ENCODE measurements around the gene CNKSR2.

DNA sequence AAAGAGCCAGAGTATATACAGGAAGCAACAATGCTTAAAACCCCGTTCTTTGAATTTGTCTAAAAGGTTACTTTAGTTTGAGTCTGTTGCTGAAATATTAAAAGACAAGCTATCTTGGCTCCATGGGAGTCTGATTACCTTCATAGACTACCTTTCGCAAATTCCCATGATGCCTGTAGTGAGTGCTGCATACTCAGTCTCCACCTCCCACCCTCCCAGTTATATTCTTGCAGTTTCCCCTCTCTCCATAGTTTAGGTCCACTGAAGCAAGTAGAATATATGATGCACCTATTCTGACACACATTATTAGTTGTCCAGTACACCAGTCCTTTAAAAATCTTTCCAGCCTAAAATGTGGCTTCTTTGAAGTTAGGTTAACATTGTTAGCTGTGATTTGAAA, 2.4 kb downstream of the CNKSR2 start:
- TF ChIP-seq, protein P1, sequence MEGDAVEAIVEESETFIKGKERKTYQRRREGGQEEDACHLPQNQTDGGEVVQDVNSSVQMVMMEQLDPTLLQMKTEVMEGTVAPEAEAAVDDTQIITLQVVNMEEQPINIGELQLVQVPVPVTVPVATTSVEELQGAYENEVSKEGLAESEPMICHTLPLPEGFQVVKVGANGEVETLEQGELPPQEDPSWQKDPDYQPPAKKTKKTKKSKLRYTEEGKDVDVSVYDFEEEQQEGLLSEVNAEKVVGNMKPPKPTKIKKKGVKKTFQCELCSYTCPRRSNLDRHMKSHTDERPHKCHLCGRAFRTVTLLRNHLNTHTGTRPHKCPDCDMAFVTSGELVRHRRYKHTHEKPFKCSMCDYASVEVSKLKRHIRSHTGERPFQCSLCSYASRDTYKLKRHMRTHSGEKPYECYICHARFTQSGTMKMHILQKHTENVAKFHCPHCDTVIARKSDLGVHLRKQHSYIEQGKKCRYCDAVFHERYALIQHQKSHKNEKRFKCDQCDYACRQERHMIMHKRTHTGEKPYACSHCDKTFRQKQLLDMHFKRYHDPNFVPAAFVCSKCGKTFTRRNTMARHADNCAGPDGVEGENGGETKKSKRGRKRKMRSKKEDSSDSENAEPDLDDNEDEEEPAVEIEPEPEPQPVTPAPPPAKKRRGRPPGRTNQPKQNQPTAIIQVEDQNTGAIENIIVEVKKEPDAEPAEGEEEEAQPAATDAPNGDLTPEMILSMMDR (IDR thresholded peaks at IDR 0.05) = no peak
- no peak for TF ChIP-seq POLR2A (IDR thresholded peaks at IDR 0.05)
- no peak for TF ChIP-seq EP300 (IDR thresholded peaks at IDR 0.05)

Measured in ovary (tissue), 3 donors.